Measurements from ENCODE around the gene GCFC2. TPM values are rescaled to one million over a fixed set of nuclear protein-coding genes. Genes with fewer than 3 reads are reported as not detected.

Gene GCFC2
- total and polyA plus RNA-seq, 2 donors (not counting 3 experiments of a cell fraction or from before 2014, with no cell fraction given): 5.7 to 20.0 TPM

GRCh38 chr2:75736276-75736675 is 25.6 kb upstream of the GCFC2 start:
- TF ChIP-seq JUN (IDR thresholded peaks at IDR 0.05; ENCODE audit: borderline replicate concordance, insufficient read depth, insufficient read length, low read depth): no peak
- TF ChIP-seq POLR2A (IDR thresholded peaks at IDR 0.05; ENCODE audit: low read depth, low read length): no peak
- CTCF ChIA-PET: no interaction called here
- Histone ChIP-seq H2AFZ (ENCODE audit: low read depth, low read length) (no peak overlapping the region), H3K9me3 (replicated peaks; ENCODE audit: control insufficient read depth, insufficient read depth, low read length) (no peaks in the 10 kb centered on the region), H3K4me1 (ENCODE audit: control insufficient read depth, extremely low read depth, insufficient read depth, low read length) (no peaks in the 10 kb centered on the region), H4K20me1 (replicated peaks; ENCODE audit: control insufficient read depth, extremely low read depth, insufficient read depth, low read length) (no peaks in the 10 kb centered on the region), H3K27ac (ENCODE audit: insufficient read depth, low read depth, low read length) (no peak overlapping the region), H3K27me3 (ENCODE audit: control insufficient read depth in 2 of 2, insufficient read depth in 2 of 2, low read length in 2 of 2) (peaks cover 0 to 2% of the 10 kb centered on the region in 2 experiments), H3K4me2 (ENCODE audit: insufficient read depth, low read length) (no peak overlapping the region), H3K9ac (replicated peaks; ENCODE audit: extremely low read depth, insufficient read depth, low read length) (no peak overlapping the region), H3K36me3 (ENCODE audit: control insufficient read depth in 2 of 2, extremely low read depth in 1 of 2, insufficient read depth in 2 of 2, low read length in 2 of 2) (no peaks in the 10 kb centered on the region), H3K79me2 (ENCODE audit: control insufficient read depth, insufficient read depth, low read length) (no peaks in the 10 kb centered on the region), H3K9me1 (replicated peaks; ENCODE audit: control insufficient read depth, extremely low read depth, insufficient read depth, low read length) (no peaks in the 10 kb centered on the region), H3K4me3 (replicated peaks in 1 of 3; ENCODE audit: insufficient read depth in 1 of 3, low read depth in 1 of 3, low read length in 3 of 3) (no peak overlapping the region)
- BruUV-seq (replicated peaks): no TSS peak
- dilution Hi-C loops (cut with MboI; ENCODE audit: extremely low pct_ligation_motif_present, low sequenced_read_pairs) (no loop called here), intact Hi-C loops (cut with micrococcal nuclease) (no loop called here)
- POLR2A ChIA-PET: no interaction called here
- DNase-seq (ENCODE audit: low read depth, low spot score): no peak
- FAIRE-seq: no peak

DNA sequence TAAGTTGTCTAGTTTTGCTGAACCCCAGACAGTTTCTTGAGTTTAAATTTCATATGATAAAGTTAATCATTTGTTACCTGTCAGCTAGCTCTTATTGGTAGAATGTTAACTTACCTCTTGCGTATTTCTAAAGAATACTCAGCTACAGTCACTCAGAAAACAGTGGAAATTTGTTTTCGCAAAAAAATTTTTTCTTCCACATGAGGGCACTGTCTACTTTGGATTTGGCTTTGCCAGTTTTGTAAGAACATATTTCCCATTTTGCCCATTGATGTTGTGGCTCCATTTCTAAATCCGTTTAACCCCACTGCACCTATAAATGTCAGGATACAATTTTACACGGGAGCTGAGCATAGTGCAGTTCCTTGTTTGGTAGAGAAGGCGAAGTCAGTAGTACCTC is 19.1 kb upstream of the GCFC2 start:
- Histone ChIP-seq H3K9me1 (replicated peaks; ENCODE audit: control insufficient read depth, extremely low read depth, insufficient read depth, low read length) (no peaks in the 10 kb centered on the region), H3K4me2 (ENCODE audit: insufficient read depth, low read length) (no peak overlapping the region), H3K79me2 (ENCODE audit: control insufficient read depth, insufficient read depth, low read length) (no peaks in the 10 kb centered on the region), H3K4me3 (replicated peaks in 1 of 3; ENCODE audit: insufficient read depth in 1 of 3, low read depth in 1 of 3, low read length in 3 of 3) (no peak overlapping the region), H3K4me1 (ENCODE audit: control insufficient read depth, extremely low read depth, insufficient read depth, low read length) (no peaks in the 10 kb centered on the region), H4K20me1 (replicated peaks; ENCODE audit: control insufficient read depth, extremely low read depth, insufficient read depth, low read length) (no peaks in the 10 kb centered on the region), H3K27ac (ENCODE audit: insufficient read depth, low read depth, low read length) (no peak overlapping the region), H3K9ac (replicated peaks; ENCODE audit: extremely low read depth, insufficient read depth, low read length) (no peak overlapping the region), H3K36me3 (ENCODE audit: control insufficient read depth in 2 of 2, extremely low read depth in 1 of 2, insufficient read depth in 2 of 2, low read length in 2 of 2) (no peaks in the 10 kb centered on the region), H2AFZ (ENCODE audit: low read depth, low read length) (no peak overlapping the region), H3K9me3 (replicated peaks; ENCODE audit: control insufficient read depth, insufficient read depth, low read length) (no peaks in the 10 kb centered on the region), H3K27me3 (ENCODE audit: control insufficient read depth in 2 of 2, insufficient read depth in 2 of 2, low read length in 2 of 2) (peaks cover 7% of the 10 kb centered on the region in 2 experiments)
- intact Hi-C loops (cut with micrococcal nuclease): no loop called here
- dilution Hi-C loops (cut with MboI; ENCODE audit: extremely low pct_ligation_motif_present, low sequenced_read_pairs): no loop called here
- FAIRE-seq: no peak
- BruUV-seq (replicated peaks): no TSS peak
- DNase-seq (ENCODE audit: low read depth, low spot score): peak; percentile 29
- CTCF ChIA-PET: interaction anchor here (1.0 to 1.3 kb wide), 2 partner anchors 14 to 870 kb away, joined by 3 read pairs; no protein-coding TSS in a partner anchor
- POLR2A ChIA-PET: no interaction called here
- TF ChIP-seq MYC (IDR thresholded peaks at IDR 0.05; ENCODE audit: low read depth, low read length): no peak
- TF ChIP-seq, protein P1, sequence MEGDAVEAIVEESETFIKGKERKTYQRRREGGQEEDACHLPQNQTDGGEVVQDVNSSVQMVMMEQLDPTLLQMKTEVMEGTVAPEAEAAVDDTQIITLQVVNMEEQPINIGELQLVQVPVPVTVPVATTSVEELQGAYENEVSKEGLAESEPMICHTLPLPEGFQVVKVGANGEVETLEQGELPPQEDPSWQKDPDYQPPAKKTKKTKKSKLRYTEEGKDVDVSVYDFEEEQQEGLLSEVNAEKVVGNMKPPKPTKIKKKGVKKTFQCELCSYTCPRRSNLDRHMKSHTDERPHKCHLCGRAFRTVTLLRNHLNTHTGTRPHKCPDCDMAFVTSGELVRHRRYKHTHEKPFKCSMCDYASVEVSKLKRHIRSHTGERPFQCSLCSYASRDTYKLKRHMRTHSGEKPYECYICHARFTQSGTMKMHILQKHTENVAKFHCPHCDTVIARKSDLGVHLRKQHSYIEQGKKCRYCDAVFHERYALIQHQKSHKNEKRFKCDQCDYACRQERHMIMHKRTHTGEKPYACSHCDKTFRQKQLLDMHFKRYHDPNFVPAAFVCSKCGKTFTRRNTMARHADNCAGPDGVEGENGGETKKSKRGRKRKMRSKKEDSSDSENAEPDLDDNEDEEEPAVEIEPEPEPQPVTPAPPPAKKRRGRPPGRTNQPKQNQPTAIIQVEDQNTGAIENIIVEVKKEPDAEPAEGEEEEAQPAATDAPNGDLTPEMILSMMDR (IDR thresholded peaks at IDR 0.05; ENCODE audit: extremely low read depth in 1 of 2, insufficient read depth in 1 of 2, low read depth in 1 of 2, low read length in 2 of 2): peak in 1 of 2 donors; percentile 7
